GM19438 (cell line): Measurements from ENCODE around the gene TASOR.

Source experiments
- ATAC-seq: cut with Tn5 transposase; IDR thresholded peaks from one replicate; pipeline ENCODE4 v1.9.1; 2021; ENCODE audit warnings: low read depth; ENCODE audit not compliant: unreplicated experiment

Gene TASOR

DNA sequence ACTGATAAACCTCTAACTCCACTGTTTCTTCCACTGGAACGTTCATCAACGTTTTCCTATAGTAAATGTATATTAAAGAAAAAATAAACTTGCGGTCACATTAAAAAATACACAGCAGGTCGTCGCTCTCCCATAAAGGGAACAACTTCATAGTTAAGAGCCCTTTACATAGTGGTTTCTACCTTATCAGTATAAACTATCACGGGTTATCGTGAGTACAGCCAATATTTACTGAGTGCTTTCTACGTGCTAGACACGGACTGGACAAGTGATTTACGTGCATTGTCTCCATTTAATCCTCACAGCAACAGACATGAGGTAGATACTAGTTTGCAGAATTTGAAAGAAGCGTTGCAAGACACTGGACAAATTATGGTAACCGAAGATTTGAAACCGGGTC is 964 bp upstream of the TASOR start:
- no peak for ATAC-seq

DNA sequence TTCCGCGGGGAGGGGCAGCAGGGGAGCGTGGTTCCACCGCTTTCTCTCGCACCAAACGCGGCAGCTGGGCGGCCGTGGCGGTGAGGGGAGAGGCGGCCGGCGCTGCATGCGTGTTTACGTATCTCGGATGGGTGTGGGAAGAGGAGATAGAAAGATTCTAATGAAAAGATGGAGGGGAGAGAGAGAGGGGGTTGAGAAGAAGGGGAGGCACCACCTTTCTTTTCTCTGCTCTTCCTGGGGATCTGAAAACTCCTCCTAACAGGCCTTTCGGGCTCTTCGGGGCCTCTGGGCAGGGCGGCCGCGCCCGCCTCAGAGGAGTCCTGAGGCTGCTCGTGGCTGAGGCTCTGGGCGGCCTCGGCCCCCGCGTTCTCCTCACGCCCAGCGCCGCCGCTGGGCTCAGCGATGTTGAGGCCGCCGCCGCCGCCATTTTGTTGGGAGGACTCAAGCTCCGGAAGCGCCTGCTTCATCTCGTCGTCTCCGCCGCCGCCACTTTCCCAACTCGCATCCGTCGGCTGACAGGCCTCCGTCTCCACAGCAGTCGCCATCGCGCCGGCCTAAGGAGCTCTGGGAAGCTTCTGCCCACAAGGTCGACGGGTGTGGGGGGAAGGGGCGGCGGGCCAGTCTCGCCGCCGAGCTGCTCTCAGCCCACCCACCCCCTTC is 473 bp downstream of the TASOR start:
- peak; percentile 78 for ATAC-seq

DNA sequence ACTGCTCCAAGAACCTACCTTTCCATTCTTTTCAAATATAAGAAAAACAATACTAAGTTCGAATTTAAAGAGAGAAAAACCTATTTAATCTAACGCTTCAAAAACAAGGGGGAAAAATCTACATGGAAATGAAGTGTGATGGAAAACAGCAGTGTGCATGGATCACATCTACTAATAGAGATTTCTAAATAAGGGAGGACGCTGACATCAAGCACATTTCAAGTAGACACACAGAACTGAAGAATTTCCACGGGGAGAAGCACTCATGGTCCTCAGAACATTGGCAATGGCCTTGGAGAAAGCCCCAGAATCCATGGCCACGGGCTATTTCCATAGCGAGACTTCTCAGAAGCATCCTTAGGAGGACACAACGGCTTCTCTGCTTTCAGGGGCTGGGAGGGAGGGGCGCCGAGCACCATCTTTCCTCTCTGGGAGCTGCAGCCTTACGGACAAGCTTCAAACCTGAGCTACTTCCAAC is 1.0 kb downstream of the TASOR start:
- ATAC-seq, result no peak

DNA sequence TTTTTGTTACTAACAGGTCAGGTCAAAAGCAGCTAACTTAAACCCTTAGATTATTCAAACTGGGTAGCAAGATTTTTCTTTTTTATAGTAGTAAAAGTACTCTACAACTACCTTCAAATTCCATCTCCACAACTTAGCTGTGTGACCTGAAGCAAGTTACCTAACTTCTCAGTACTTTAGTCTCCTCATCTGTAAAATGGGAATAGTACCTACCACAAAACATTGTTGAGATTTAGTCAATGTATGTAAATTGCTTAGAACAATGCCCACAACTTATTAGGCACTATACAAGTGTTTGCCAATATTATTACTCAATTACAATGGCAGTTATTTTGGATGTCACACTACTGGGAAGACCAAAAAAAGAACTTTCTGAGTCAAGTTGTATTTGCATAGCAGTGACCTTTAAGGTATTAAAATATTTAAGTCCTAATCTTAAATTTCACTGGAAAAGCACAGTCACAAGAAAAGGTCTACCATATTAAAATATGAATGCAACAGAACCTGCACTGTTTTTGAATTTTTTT is 2.9 kb downstream of the TASOR start:
- no peak for ATAC-seq

DNA sequence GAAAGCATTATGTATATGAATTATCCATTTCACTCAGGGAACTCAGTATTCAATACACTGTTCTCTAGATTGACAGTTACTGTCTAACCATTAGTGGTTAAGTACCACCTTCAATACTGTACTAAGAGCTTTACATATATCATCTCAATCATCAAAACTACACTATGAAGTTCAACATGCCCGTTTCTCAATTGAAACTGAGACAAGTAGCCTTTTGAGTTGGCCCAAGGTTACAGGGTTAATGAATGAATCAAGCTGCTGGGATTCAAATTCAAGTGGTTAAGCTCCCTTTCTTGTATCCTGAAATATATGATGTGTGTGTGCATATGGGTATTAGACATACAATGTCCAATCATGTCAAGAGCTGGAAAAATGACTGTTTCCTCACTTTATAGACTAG is 5.8 kb downstream of the TASOR start:
- peak; percentile 58 for ATAC-seq

DNA sequence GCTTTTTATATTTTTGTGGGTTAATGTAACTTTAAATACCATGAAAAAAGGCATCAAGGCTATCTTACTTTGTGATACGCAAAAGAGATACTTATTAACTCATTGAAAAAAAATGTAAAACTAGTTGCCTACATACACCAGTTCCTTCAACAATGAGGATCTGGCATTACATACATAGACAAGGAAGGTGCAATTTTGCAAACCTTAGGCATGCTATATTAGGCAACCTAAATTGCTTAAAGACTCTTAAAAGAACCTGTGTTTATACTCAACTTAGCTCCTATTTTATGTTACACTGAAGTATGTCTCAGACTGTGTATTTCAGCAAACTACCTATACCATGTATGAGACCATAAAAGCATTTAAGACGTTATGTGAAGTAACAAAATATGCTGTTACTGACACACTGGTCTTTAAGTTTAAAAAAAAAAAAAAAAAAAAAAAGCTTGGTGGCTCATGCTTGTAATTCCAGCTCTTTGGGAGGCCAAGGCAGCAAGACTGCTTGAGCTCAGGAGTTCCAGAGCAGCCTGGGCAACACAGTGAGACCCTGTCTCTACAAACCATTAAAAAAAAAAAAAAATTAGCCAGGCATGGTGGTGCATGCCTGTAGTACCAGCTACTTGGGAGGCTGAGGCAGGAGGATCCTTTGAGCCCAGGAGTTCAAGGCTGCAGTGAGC is 9.1 kb downstream of the TASOR start:
- no peak for ATAC-seq

DNA sequence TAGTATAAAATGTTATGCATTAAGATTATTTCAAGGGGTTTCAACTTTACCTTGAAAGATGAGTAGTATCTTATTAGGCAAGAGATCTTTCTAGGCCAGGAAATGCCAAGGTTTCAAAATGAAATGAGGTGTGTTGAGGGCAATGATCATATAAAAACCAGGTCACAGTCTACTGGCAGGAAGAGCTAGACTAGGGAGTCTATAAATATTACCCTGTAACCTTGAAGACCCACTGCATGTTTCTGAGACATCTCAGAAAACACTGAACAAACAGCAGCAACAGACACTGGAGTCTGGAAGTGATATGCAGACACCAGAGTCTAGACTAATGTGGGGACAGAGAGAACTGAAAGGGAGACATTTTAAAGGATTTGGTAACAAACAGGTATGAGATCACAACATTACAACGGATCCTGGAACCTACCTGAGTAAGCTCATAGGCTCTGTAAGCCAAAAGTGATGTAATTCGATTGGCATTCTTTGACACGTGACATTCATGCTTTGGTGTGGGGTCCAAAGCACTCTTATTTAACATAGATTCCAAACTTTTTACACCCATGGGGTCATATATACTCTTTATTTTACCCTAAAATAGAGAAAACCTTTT is 15.0 kb downstream of the TASOR start:
- no peak for ATAC-seq

DNA sequence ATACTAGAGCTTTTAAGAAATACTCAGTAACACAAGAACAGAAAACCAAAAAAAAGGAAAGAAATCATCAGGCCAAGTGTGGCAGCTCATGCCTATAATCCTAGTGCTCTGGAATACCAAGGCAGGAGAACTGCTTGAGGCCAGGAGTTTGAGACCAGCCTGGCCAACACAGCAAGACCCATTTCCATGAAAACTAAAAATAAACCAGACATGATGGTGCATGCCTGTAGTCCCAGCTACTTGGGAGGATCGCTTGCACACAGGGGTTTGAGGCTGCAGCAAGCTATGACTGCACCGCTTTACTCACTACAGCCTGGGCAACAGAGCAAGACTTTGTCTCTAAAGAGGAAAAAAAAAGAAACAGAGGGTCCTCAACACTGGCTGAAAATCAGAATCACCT is 18.2 kb downstream of the TASOR start:
- no peak for ATAC-seq

DNA sequence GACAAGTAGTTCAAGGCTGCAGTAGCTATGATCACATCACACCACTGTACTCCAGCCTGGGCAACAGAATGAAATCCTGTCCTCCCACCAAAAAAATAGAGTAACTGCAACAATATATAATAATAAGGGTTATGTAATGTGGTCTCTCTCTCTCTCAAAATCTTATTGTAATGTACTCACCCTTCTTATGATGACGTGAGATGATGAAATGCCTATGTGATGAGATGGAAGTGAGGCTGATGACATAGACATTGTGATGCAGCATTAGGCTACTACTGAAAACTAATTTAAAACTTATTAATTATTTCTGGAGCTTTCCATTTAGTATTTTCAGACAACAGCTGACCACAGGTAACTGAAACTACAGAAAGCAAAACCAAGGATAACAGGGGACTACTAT is 27.4 kb downstream of the TASOR start:
- no peak for ATAC-seq

DNA sequence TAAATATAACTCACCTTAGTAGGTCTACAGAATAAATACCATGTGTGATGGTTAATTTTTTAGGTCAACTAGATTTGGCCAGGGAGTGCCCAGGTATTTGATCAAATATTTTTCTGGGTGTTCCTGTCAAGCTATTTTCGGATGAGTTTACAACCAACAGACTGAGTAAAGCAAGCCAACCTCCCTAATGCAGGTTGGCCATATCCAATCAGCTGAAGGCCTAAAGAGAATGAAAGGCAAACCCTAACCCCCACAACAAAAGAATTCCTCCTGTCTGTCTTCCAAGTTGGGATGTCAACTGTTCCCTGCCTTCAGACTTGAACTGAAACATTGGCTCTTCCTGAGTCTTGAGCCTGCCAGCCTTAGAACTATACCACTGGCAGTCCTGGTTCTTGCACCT is 28.6 kb downstream of the TASOR start:
- ATAC-seq, result no peak

DNA sequence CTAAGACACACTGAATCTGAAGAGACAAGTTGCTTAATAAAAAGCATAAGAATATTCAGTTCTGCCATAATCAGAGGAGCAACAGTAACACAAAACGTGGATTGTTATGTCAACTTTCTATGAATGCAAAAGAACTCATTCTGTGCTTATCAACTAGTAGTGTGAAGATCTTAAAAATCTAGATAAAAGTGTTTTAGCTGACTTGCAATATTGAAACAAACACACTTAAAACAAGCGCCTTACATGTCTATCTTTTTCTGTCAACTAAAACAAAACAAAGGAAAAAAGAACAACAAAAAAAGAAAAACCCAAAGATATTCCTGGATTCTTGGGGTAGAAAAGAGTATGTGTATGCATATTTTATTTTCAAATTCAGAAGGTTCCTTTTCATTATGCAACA is 37.7 kb downstream of the TASOR start:
- no peak for ATAC-seq

DNA sequence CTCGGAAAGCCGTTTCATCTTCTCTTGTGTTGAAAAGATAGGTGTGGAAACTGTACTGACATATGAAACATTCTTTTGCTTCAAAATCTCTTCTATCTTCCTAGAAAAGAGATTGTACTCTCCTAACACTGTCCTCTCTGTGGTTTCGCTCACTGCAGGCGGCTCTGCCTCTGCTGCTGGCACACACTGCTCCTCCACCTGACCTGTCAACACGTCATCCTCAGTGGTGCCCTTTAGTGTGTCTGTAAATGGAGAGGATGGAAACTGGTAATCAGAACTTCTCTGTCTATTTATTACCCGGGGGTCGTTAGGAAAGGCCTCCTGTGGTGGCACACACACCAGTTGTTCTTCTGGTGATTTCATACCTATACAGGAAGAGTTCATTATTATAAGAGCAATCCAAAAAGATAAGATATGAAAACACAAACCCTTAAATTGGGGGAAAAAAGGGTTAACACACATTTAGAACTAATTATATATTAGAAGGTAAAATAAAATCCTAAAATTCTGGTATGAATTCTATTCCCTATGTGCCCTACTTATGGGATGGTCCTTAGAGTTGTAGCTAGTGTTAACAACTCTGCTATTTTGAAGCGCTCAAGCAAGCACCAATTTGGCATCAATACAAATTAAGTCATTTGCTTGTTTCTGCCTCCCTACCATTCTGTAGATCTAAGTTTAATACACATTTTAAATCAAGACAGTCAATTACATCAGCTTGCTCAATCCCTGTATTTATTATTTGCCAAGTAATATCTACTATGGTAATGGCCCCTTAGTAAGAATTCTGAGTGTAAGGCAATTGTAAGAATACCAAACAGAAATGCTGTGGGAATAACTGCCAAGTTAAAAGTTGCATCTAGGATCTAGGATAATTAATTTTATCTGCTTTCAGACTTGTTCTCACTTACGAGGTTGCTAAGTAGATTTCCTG is 49.2 kb downstream of the TASOR start:
- no peak for ATAC-seq
